SU-DHL-6 (cell line): Measurements from ENCODE around the gene FCF1.

Experiments used
- H2AFZ ChIP-seq: fragments of 200-600 bp; sonication (generic); 2 replicates; pipeline ENCODE4 v1.6.1; 2014; ENCODE audit warnings: low read depth, mild to moderate bottlenecking, moderate library complexity, mixed read lengths, antibody characterized with exemption, low read length; ENCODE audit not compliant: severe bottlenecking
- H3F3A ChIP-seq: fragments of 200-600 bp; shearing (Covaris generic); 2 replicates; pipeline ENCODE4 v1.6.0; 2016; ENCODE audit warnings: antibody characterized with exemption, mild to moderate bottlenecking; ENCODE audit not compliant: insufficient read depth
- H3K27ac ChIP-seq: fragments of 200-600 bp; sonication (generic); 2 replicates; pipeline ENCODE4 v1.5.1; 2016; ENCODE audit warnings: low read depth, mild to moderate bottlenecking, low read length, moderate library complexity, mixed read lengths
- H3K27me3 ChIP-seq: fragments of 200-600 bp; sonication (generic), shearing (Covaris generic); 2 replicates; pipeline ENCODE4 v1.6.0; 2014; ENCODE audit warnings: mild to moderate bottlenecking, low read length
- H3K36me3 ChIP-seq: fragments of 200-600 bp; sonication (generic); 2 replicates; pipeline ENCODE4 v1.6.1; 2014; ENCODE audit warnings: mild to moderate bottlenecking, low read length, mixed read lengths
- H3K4me2 ChIP-seq: fragments of 300-600, 200-600 bp; shearing (Covaris generic), sonication (generic); 2 replicates; pipeline ENCODE4 v1.6.0; 2014; ENCODE audit warnings: low read length, low read depth, mild to moderate bottlenecking; ENCODE audit not compliant: poor library complexity, severe bottlenecking
- H3K4me3 ChIP-seq: fragments of 200-600 bp; sonication (generic); 2 replicates; pipeline ENCODE4 v1.5.1; 2014; ENCODE audit warnings: antibody characterized with exemption, low read length, mild to moderate bottlenecking, mixed read lengths; ENCODE audit not compliant: insufficient read depth, poor library complexity, severe bottlenecking
- H3K79me2 ChIP-seq: fragments of 200-600 bp; sonication (generic); 2 replicates; pipeline ENCODE4 v1.6.1; 2014; ENCODE audit warnings: mild to moderate bottlenecking, low read length, moderate library complexity; ENCODE audit not compliant: insufficient read depth
- H3K9ac ChIP-seq: fragments of 200-600 bp; sonication (generic); 2 replicates; pipeline ENCODE4 v1.7.0; 2014; ENCODE audit warnings: mild to moderate bottlenecking, low read length
- H3K9me2 ChIP-seq: fragments of 200-600 bp; sonication (generic); replicated peaks from 2 replicates; pipeline ENCODE4 v1.6.1; 2014; ENCODE audit warnings: low read length; ENCODE audit not compliant: insufficient read depth
- H3K9me3 ChIP-seq: fragments of 200-600 bp; sonication (generic); 2 replicates; pipeline ENCODE4 v1.6.1; 2014; ENCODE audit warnings: low read length, mixed read lengths; ENCODE audit not compliant: insufficient read depth
- H4K20me1 ChIP-seq: fragments of 200-600 bp; sonication (generic); 2 replicates; pipeline ENCODE4 v1.6.1; 2014; ENCODE audit warnings: low read depth, mild to moderate bottlenecking, antibody characterized with exemption, low read length, moderate library complexity, mixed read lengths
- CTCF ChIP-seq: fragments of 200-600 bp; sonication (generic); IDR thresholded peaks from one replicate; pipeline ENCODE4 v1.5.1; 2017; ENCODE audit warnings: antibody characterized with exemption, mild to moderate bottlenecking, low read length, moderate library complexity; ENCODE audit not compliant: insufficient read depth, poor library complexity, severe bottlenecking
- EZH2phosphoT487 ChIP-seq: fragments of 200-600 bp; sonication (generic), shearing (Covaris generic); conservative IDR thresholded peaks from 2 replicates; pipeline ENCODE4 v1.6.1; 2018; ENCODE audit warnings: mild to moderate bottlenecking, antibody characterized with exemption, low read length, moderate library complexity, mixed read lengths

The FCF1 gene

GRCh38 chr14:74712499-74713394, at the start of gene FCF1, which contains the start of gene AREL1:
TSS of gene FCF1 (plus strand) at chr14:74713144. CDS start at chr14:74713198, 54 bp downstream.
TSS of gene AREL1 (minus strand) at chr14:74713080. CDS start at chr14:74685615, 27,465 bp downstream.
- Histone ChIP-seq H3K9me3 (no peaks in the 10 kb centered on the region), H3K9me2 (no peaks in the 10 kb centered on the region), H3K27me3 (no peaks in the 10 kb centered on the region), H3K4me3 (peak within 1 kb of the TSS; percentile 90), H3K27ac (no peak within 1 kb of the TSS), H3K79me2 (peaks cover 70% of the 10 kb centered on the region), H3K36me3 (peaks cover 18% of the 10 kb centered on the region; the same call in 1 of the 2 replicates), H4K20me1 (no peaks in the 10 kb centered on the region), H3K9ac (peak within 1 kb of the TSS; percentile 70), H3K4me2 (peak within 1 kb of the TSS; percentile 86), H3F3A (0 out of 2 replicates have a peak, but pooled peaks cover 5% of the 10 kb centered on the region), H2AFZ (peak within 1 kb of the TSS; percentile 29)
- TF ChIP-seq EZH2phosphoT487: no peak
- TF ChIP-seq CTCF: no peak

DNA sequence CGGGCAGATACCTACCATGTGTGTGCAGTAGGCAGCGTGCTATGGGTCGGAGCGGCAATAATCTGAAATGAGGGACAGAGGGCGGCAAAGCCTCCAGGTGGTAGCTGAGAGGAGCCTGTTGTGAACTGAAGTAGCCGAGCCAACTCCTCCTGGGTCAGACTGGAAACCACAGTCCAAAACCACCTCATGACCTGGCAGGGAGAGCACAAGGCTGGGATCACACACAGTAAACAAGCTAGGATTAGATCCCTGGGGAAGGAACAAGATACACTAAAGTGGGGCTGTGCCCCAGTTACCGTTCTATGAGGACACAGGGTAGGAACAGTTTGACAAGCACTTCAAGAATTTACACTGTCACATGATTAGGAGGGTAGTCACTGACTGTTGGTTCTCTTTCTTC, 49.1 kb upstream of the FCF1 start:
- Histone ChIP-seq H3K9me2 (no peaks in the 10 kb centered on the region), H3K4me2 (no peak overlapping the region), H3K27ac (no peak overlapping the region), H3K36me3 (peaks cover 16% of the 10 kb centered on the region; the same call in 1 of the 2 replicates), H4K20me1 (no peaks in the 10 kb centered on the region), H3K27me3 (no peaks in the 10 kb centered on the region), H3K9me3 (no peaks in the 10 kb centered on the region), H3K4me3 (no peak overlapping the region), H3K9ac (no peak overlapping the region), H3F3A (no peaks in the 10 kb centered on the region), H2AFZ (no peak overlapping the region), H3K79me2 (no peaks in the 10 kb centered on the region)
- TF ChIP-seq EZH2phosphoT487: no peak
- TF ChIP-seq CTCF: no peak

DNA sequence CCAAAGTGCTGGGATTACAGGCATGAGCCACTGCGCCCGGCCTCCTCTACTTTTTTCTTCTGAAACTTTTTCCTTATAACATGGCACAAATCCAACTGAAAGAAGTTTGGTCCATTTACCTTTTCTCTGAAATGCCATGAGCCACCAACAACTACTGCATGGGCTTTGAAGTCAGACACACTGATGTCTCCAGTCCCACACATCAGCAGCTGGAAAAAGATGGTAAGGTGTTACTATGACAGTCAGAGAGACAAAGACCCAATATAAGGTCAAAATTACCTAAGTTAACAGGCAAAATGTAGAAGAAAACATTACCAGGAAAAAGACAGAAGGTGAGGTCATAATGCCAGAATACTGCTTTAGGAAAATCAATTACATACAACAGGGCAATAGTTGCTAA, 48.2 kb upstream of the FCF1 start:
- no peaks in the 10 kb centered on the region for H3K79me2 ChIP-seq
- H3K27me3 ChIP-seq: no peaks in the 10 kb centered on the region
- H3K9me3 ChIP-seq: no peaks in the 10 kb centered on the region
- no peak overlapping the region for H3K9ac ChIP-seq
- H3K27ac ChIP-seq: no peak overlapping the region
- no peak overlapping the region for H3K4me2 ChIP-seq
- H3K36me3 ChIP-seq: peaks cover 22% of the 10 kb centered on the region; the same call in 1 of the 2 replicates
- TF ChIP-seq EZH2phosphoT487: no peak
- no peak for TF ChIP-seq CTCF
- no peaks in the 10 kb centered on the region for H4K20me1 ChIP-seq
- no peak overlapping the region for H3K4me3 ChIP-seq
- no peaks in the 10 kb centered on the region for H3K9me2 ChIP-seq
- no peak overlapping the region for H2AFZ ChIP-seq
- no peaks in the 10 kb centered on the region for H3F3A ChIP-seq
